NCI-H1930 (cell line): ENCODE data around the gene GOLGA8B.
A peak's percentile ranks its signal among the peaks of the same experiment; 100 is the strongest.
"Not testable (repeated sequence)": the region's sequence is repeated elsewhere in the genome, so short reads cannot be mapped to it uniquely, and the experiment has no call there.

ENCODE experiments used
- DNase-seq, 2 experiments: peaks; one replicate each; lab custom pipeline; 2025; lab: John Stamatoyannopoulos, UW

Gene GOLGA8B

GRCh38 chr15:34598799-34599585 lies 15.5 kb upstream of the GOLGA8B start:
- no peak for DNase-seq

GRCh38 chr15:34597316-34597715 lies 13.9 kb upstream of the GOLGA8B start:
- no peak for DNase-seq

- no peak for DNase-seq
These were observed 10.9 kb upstream of the GOLGA8B start for GRCh38 chr15:34594361-34594760.

GRCh38 chr15:34591306-34591705 lies 7.9 kb upstream of the GOLGA8B start:
- no peak for DNase-seq

GRCh38 chr15:34588046-34588674 lies 4.7 kb upstream of the GOLGA8B start:
- peak; percentile 39 to 43 for DNase-seq

- DNase-seq = not testable (repeated sequence)
These were observed 2.5 kb upstream of the GOLGA8B start for GRCh38 chr15:34585966-34586365.

- no peak for DNase-seq
These were observed 1.5 kb upstream of the GOLGA8B start for GRCh38 chr15:34584996-34585395.

- DNase-seq = no peak
These were observed 848 bp upstream of the GOLGA8B start for GRCh38 chr15:34584330-34584668.

- no peak for DNase-seq
These were observed 735 bp downstream of the GOLGA8B start for GRCh38 chr15:34582461-34583371.

GRCh38 chr15:34581687-34582460 lies 1.6 kb downstream of the GOLGA8B start:
- not testable (repeated sequence) for DNase-seq

GRCh38 chr15:34581043-34581365 lies 2.4 kb downstream of the GOLGA8B start:
- no peak for DNase-seq

GRCh38 chr15:34580251-34581042 lies 3.0 kb downstream of the GOLGA8B start:
- DNase-seq = not testable (repeated sequence)

GRCh38 chr15:34578283-34578674 lies 5.2 kb downstream of the GOLGA8B start:
- DNase-seq = no peak

GRCh38 chr15:34577658-34578282 lies 5.7 kb downstream of the GOLGA8B start:
- DNase-seq = not testable (repeated sequence)

- not testable (repeated sequence) for DNase-seq
These were observed 8.4 kb downstream of the GOLGA8B start for GRCh38 chr15:34575035-34575434.

GRCh38 chr15:34572921-34573320 lies 10.5 kb downstream of the GOLGA8B start:
- DNase-seq = not testable (repeated sequence)

- DNase-seq = not testable (repeated sequence)
These were observed 11.3 kb downstream of the GOLGA8B start for GRCh38 chr15:34572019-34572641.

- not testable (repeated sequence) for DNase-seq
These were observed 13.6 kb downstream of the GOLGA8B start for GRCh38 chr15:34569670-34570396.

- not testable (repeated sequence) for DNase-seq
These were observed 16.3 kb downstream of the GOLGA8B start for GRCh38 chr15:34567174-34567573.
